GM23338 (cell line): ENCODE data around the gene TMEM132D.

Source experiments
- CREB1 ChIP-seq: fragments of 250-450 bp; sonication (Bioruptor Pico); IDR thresholded peaks from 2 replicates; pipeline ENCODE4 v1.5.0; 2020; ENCODE audit warnings: low read depth, mild to moderate bottlenecking, moderate library complexity
- EZH2 ChIP-seq: fragments of 200-600 bp; sonication (generic); IDR thresholded peaks from one replicate; pipeline ENCODE4 v1.8.0; 2017; ENCODE audit warnings: antibody characterized with exemption, mild to moderate bottlenecking, low read depth; ENCODE audit not compliant: unreplicated experiment
- EZH2phosphoT487 ChIP-seq: fragments of 200-600 bp; sonication (generic); IDR thresholded peaks from one replicate; pipeline ENCODE4 v1.8.1; 2018; ENCODE audit warnings: antibody characterized with exemption; ENCODE audit not compliant: unreplicated experiment
- JUNB ChIP-seq: IDR thresholded peaks from one replicate; pipeline ENCODE4 v1.6.1; 2016; ENCODE audit warnings: antibody characterized with exemption; ENCODE audit not compliant: unreplicated experiment
- NANOG ChIP-seq: IDR thresholded peaks from 2 replicates; pipeline ENCODE4 v1.6.1; 2016; ENCODE audit warnings: antibody characterized with exemption, borderline replicate concordance
- POLR2AphosphoS5 ChIP-seq: IDR thresholded peaks from 2 replicates; pipeline ENCODE4 v1.6.1; 2016; ENCODE audit warnings: antibody characterized with exemption, low read depth
- STAT1 ChIP-seq: IDR thresholded peaks from one replicate; pipeline ENCODE4 v1.6.1; 2016; ENCODE audit warnings: antibody characterized with exemption; ENCODE audit not compliant: unreplicated experiment
- TF ChIP-seq, protein P1 (sequence below), 2 experiments: fragments of 200-600 bp in 1 of 2; sonication (generic) in 1 of 2; conservative IDR thresholded peaks; 2 replicates each; pipeline versions ENCODE4 v1.5.1 to v1.6.1; 2016 to 2017; ENCODE audit warnings: antibody characterized with exemption in 2 of 2, low read depth in 2 of 2, mild to moderate bottlenecking in 2 of 2, moderate library complexity in 1 of 2
- TF ChIP-seq, protein P2 (sequence below): IDR thresholded peaks from one replicate; pipeline ENCODE4 v1.6.1; 2018; ENCODE audit warnings: antibody characterized with exemption; ENCODE audit not compliant: unreplicated experiment

- TF ChIP-seq CREB1 (CRISPR knock-in tag), result no peak
- TF ChIP-seq, protein P1, sequence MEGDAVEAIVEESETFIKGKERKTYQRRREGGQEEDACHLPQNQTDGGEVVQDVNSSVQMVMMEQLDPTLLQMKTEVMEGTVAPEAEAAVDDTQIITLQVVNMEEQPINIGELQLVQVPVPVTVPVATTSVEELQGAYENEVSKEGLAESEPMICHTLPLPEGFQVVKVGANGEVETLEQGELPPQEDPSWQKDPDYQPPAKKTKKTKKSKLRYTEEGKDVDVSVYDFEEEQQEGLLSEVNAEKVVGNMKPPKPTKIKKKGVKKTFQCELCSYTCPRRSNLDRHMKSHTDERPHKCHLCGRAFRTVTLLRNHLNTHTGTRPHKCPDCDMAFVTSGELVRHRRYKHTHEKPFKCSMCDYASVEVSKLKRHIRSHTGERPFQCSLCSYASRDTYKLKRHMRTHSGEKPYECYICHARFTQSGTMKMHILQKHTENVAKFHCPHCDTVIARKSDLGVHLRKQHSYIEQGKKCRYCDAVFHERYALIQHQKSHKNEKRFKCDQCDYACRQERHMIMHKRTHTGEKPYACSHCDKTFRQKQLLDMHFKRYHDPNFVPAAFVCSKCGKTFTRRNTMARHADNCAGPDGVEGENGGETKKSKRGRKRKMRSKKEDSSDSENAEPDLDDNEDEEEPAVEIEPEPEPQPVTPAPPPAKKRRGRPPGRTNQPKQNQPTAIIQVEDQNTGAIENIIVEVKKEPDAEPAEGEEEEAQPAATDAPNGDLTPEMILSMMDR (conservative IDR thresholded peaks at IDR 0.05; ENCODE audit: low read depth in 2 of 2), result no peak
- TF ChIP-seq EZH2, result no peak
- TF ChIP-seq POLR2AphosphoS5, result no peak
- no peak for TF ChIP-seq EZH2phosphoT487
- TF ChIP-seq STAT1, result no peak
- TF ChIP-seq JUNB, result no peak
- TF ChIP-seq, protein P2, sequence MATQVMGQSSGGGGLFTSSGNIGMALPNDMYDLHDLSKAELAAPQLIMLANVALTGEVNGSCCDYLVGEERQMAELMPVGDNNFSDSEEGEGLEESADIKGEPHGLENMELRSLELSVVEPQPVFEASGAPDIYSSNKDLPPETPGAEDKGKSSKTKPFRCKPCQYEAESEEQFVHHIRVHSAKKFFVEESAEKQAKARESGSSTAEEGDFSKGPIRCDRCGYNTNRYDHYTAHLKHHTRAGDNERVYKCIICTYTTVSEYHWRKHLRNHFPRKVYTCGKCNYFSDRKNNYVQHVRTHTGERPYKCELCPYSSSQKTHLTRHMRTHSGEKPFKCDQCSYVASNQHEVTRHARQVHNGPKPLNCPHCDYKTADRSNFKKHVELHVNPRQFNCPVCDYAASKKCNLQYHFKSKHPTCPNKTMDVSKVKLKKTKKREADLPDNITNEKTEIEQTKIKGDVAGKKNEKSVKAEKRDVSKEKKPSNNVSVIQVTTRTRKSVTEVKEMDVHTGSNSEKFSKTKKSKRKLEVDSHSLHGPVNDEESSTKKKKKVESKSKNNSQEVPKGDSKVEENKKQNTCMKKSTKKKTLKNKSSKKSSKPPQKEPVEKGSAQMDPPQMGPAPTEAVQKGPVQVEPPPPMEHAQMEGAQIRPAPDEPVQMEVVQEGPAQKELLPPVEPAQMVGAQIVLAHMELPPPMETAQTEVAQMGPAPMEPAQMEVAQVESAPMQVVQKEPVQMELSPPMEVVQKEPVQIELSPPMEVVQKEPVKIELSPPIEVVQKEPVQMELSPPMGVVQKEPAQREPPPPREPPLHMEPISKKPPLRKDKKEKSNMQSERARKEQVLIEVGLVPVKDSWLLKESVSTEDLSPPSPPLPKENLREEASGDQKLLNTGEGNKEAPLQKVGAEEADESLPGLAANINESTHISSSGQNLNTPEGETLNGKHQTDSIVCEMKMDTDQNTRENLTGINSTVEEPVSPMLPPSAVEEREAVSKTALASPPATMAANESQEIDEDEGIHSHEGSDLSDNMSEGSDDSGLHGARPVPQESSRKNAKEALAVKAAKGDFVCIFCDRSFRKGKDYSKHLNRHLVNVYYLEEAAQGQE, result no peak
- TF ChIP-seq NANOG, result no peak
These were observed 243.7 kb downstream of the TMEM132D start for GRCh38 chr12:129659961-129660622.
